Tibial nerve (tissue), 4 donors: Measurements from ENCODE around the gene HMG20B.

Experiments used
- CTCF ChIP-seq, 5 experiments: fragments of 200-600 bp in 3 of 5; fragments of 450-650 bp in 2 of 5; sonication (generic) in 3 of 5; IDR thresholded peaks; one replicate each; pipeline ENCODE4 v1.5.1; 2016 to 2019; ENCODE audit warnings: antibody characterized with exemption in 5 of 5, mild to moderate bottlenecking in 3 of 5, moderate library complexity in 2 of 5
- EP300 ChIP-seq, 2 donors: sonication (generic); formaldehyde crosslinking; IDR thresholded peaks; one replicate each; pipeline ENCODE4 v1.6.1; 2017; ENCODE audit warnings: antibody characterized with exemption in 2 of 2, mild to moderate bottlenecking in 1 of 2
- POLR2A ChIP-seq, 2 donors: fragments of 450-650 bp; IDR thresholded peaks; one replicate each; pipeline ENCODE4 v1.6.1; 2017; ENCODE audit warnings: antibody characterized with exemption in 2 of 2, mild to moderate bottlenecking in 2 of 2, moderate library complexity in 2 of 2

GRCh38 chr19:3611841-3612240, 39.1 kb downstream of the HMG20B start:
- TF ChIP-seq CTCF (IDR thresholded peaks at IDR 0.05) (no peak), EP300 (IDR thresholded peaks at IDR 0.05) (no peak), POLR2A (IDR thresholded peaks at IDR 0.05) (no peak)
